Endothelial cell of umbilical vein (primary cell): ENCODE data around the gene TNFRSF19.

ENCODE experiments used
- POLR2AphosphoS5 ChIP-seq: IDR thresholded peaks from 2 replicates; pipeline ENCODE4 v1.6.1; 2012; ENCODE audit warnings: low read depth, mild to moderate bottlenecking, control low read depth, low read length, moderate library complexity; ENCODE audit not compliant: insufficient read depth
- TF ChIP-seq, protein P1 (sequence below), 2 donors: IDR thresholded peaks; 1 replicate in 1 of 2; 2 replicates in 1 of 2; pipeline ENCODE4 v1.5.1; 2011; ENCODE audit warnings: low read length in 2 of 2, mild to moderate bottlenecking in 2 of 2, moderate library complexity in 2 of 2, control low read depth in 1 of 2, inconsistent platforms in 1 of 2, low read depth in 1 of 2; ENCODE audit not compliant: insufficient read depth in 1 of 2; ENCODE audit errors: extremely low read depth in 1 of 2

DNA sequence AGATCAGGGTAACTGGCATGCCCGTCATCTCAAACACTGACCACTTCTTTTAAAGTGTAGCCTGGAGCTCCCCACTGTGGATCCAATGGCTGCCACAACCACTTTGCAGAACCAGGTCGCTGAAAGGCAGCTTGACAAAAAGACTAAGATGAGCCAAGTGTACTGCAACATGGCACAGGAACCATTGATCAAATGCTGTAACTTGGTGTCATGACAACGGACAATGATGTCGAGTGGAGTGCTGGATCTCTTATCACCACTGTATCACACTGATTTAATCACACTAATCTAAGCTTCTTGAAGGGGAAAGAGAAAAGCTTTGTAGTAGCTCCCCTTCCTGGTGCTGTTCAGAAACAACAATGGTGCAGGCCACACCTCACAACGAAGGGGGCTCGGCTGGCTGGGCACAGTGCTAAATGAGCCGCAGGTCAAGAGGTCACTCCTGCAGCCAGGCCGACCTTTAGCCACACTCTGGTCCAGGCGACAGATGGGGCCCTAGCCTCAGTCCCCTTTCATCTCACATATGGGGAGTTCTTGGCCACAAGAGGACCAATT is 2.2 kb upstream of the TNFRSF19 start:
- TF ChIP-seq, protein P1, sequence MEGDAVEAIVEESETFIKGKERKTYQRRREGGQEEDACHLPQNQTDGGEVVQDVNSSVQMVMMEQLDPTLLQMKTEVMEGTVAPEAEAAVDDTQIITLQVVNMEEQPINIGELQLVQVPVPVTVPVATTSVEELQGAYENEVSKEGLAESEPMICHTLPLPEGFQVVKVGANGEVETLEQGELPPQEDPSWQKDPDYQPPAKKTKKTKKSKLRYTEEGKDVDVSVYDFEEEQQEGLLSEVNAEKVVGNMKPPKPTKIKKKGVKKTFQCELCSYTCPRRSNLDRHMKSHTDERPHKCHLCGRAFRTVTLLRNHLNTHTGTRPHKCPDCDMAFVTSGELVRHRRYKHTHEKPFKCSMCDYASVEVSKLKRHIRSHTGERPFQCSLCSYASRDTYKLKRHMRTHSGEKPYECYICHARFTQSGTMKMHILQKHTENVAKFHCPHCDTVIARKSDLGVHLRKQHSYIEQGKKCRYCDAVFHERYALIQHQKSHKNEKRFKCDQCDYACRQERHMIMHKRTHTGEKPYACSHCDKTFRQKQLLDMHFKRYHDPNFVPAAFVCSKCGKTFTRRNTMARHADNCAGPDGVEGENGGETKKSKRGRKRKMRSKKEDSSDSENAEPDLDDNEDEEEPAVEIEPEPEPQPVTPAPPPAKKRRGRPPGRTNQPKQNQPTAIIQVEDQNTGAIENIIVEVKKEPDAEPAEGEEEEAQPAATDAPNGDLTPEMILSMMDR (IDR thresholded peaks at IDR 0.05; ENCODE audit: extremely low read depth in 1 of 2, insufficient read depth in 1 of 2, low read depth in 1 of 2, low read length in 2 of 2): no peak
- TF ChIP-seq POLR2AphosphoS5: no peak
